Osteoblast (primary cell): Measurements from ENCODE around the gene NEIL3. TPM values are rescaled to one million over a fixed set of nuclear protein-coding genes. Genes with fewer than 3 reads are reported as not detected.

Experiments used
- DNase-seq: peaks from one replicate; pipeline ENCODE4 v3.0.0; 2011; ENCODE audit warnings: low spot score, mixed read lengths; ENCODE audit not compliant: insufficient read length; ENCODE audit errors: missing footprints
- H2AFZ ChIP-seq: 2 replicates; pipeline ENCODE4 v1.6.0; 2011; ENCODE audit warnings: mild to moderate bottlenecking, low read length
- H3K27ac ChIP-seq: 2 replicates; pipeline ENCODE4 v1.5.1; 2011; ENCODE audit warnings: mild to moderate bottlenecking, low read depth, low read length, moderate library complexity
- H3K27me3 ChIP-seq: 2 replicates; pipeline ENCODE4 v1.6.0; 2012; ENCODE audit warnings: mild to moderate bottlenecking, control low read depth, inconsistent platforms, low read length, moderate library complexity; ENCODE audit not compliant: insufficient read depth
- H3K36me3 ChIP-seq: 2 replicates; pipeline ENCODE4 v1.5.1; 2011; ENCODE audit warnings: mild to moderate bottlenecking, low read length, control low read depth, moderate library complexity; ENCODE audit not compliant: insufficient read depth
- H3K4me1 ChIP-seq: 2 replicates; pipeline ENCODE4 v1.5.1; 2011; ENCODE audit warnings: mild to moderate bottlenecking, low read length, control low read depth, moderate library complexity; ENCODE audit not compliant: insufficient read depth
- H3K4me2 ChIP-seq: 2 replicates; pipeline ENCODE4 v1.6.0; 2011; ENCODE audit warnings: mild to moderate bottlenecking, low read length; ENCODE audit not compliant: insufficient read depth
- H3K4me3 ChIP-seq: fragments of 200-600 bp; sonication (generic); 3 replicates; pipeline ENCODE4 v1.5.1; 2012; ENCODE audit warnings: mild to moderate bottlenecking, low read length, inconsistent platforms; ENCODE audit not compliant: insufficient read depth
- H3K79me2 ChIP-seq: 2 replicates; pipeline ENCODE4 v1.6.0; 2012; ENCODE audit warnings: mild to moderate bottlenecking, low read length, control low read depth, inconsistent platforms; ENCODE audit not compliant: insufficient read depth
- H3K9me3 ChIP-seq: 2 replicates; pipeline ENCODE4 v1.5.1; 2011; ENCODE audit warnings: low read depth, low read length, control low read depth
- H4K20me1 ChIP-seq: 2 replicates; pipeline ENCODE4 v1.6.0; 2012; ENCODE audit warnings: mild to moderate bottlenecking, low read length, control low read depth; ENCODE audit not compliant: insufficient read depth
- CTCF ChIP-seq: IDR thresholded peaks from 2 replicates; pipeline ENCODE4 v1.5.1; 2011; ENCODE audit warnings: mild to moderate bottlenecking, low read depth, low read length, moderate library complexity; ENCODE audit errors: extremely low read depth
- total RNA-seq: library from RNA; depleted of rRNA; stranded (reverse); fragments of >200 nt; gene quantifications from 2 replicates; pipeline ENCODE4 v1.2.3, GENCODE V29; 2012

NEIL3 gene
- total RNA-seq, 1 donor: 5.4 TPM

GRCh38 chr4:177384856-177385397, 75.3 kb downstream of the NEIL3 start:
- TF ChIP-seq CTCF: no peak
- Histone ChIP-seq H3K4me1 (no peaks in the 10 kb centered on the region), H3K27ac (no peak overlapping the region), H3K4me2 (no peak overlapping the region), H3K36me3 (no peaks in the 10 kb centered on the region), H3K27me3 (no peaks in the 10 kb centered on the region), H3K4me3 (no peak overlapping the region), H3K9me3 (no peaks in the 10 kb centered on the region), H3K79me2 (no peaks in the 10 kb centered on the region), H2AFZ (no peak overlapping the region), H4K20me1 (no peaks in the 10 kb centered on the region)
- DNase-seq: no peak

- Histone ChIP-seq H3K4me3 (no peak overlapping the region), H3K27me3 (no peaks in the 10 kb centered on the region), H3K27ac (no peak overlapping the region), H3K9me3 (no peaks in the 10 kb centered on the region), H4K20me1 (no peaks in the 10 kb centered on the region), H3K79me2 (no peaks in the 10 kb centered on the region), H3K4me1 (no peaks in the 10 kb centered on the region), H3K36me3 (no peaks in the 10 kb centered on the region), H2AFZ (no peak overlapping the region), H3K4me2 (no peak overlapping the region)
- no peak for DNase-seq
- TF ChIP-seq CTCF: no peak
Measured at GRCh38 chr4:177385576-177386277, 76.1 kb downstream of the NEIL3 start.

GRCh38 chr4:177386278-177386815, 76.7 kb downstream of the NEIL3 start:
- no peak overlapping the region for H3K27ac ChIP-seq
- H3K4me3 ChIP-seq: no peak overlapping the region
- no peaks in the 10 kb centered on the region for H3K36me3 ChIP-seq
- TF ChIP-seq CTCF: no peak
- no peak for DNase-seq
- H3K79me2 ChIP-seq: no peaks in the 10 kb centered on the region
- H3K4me1 ChIP-seq: peaks cover 3% of the 10 kb centered on the region
- H3K4me2 ChIP-seq: no peak overlapping the region
- no peak overlapping the region for H2AFZ ChIP-seq
- H3K27me3 ChIP-seq: no peaks in the 10 kb centered on the region
- H3K9me3 ChIP-seq: no peaks in the 10 kb centered on the region
- no peaks in the 10 kb centered on the region for H4K20me1 ChIP-seq

- Histone ChIP-seq H3K4me2 (peak overlapping the region; percentile 30), H3K9me3 (no peaks in the 10 kb centered on the region), H3K27me3 (no peaks in the 10 kb centered on the region), H3K4me3 (peak overlapping the region; percentile 1), H3K36me3 (no peaks in the 10 kb centered on the region), H3K79me2 (no peaks in the 10 kb centered on the region), H3K27ac (no peak overlapping the region), H3K4me1 (peaks cover 3% of the 10 kb centered on the region), H2AFZ (peak overlapping the region; percentile 58), H4K20me1 (no peaks in the 10 kb centered on the region)
- no peak for TF ChIP-seq CTCF
- no peak for DNase-seq
Measured at GRCh38 chr4:177391287-177391686, 81.6 kb downstream of the NEIL3 start.
